Testis (tissue), 3 donors: Measurements from ENCODE around the gene ADAP1. TPM values are rescaled to one million over a fixed set of nuclear protein-coding genes. Genes with fewer than 3 reads are reported as not detected.

ENCODE experiments used
- DNase-seq: peaks from one replicate; pipeline ENCODE4 v3.0.0-alpha.2; 2019
- H3K27ac ChIP-seq, 2 donors: fragments of 200-600 bp; sonication (generic); one replicate each; pipeline ENCODE4 v1.5.1; 2019
- H3K27me3 ChIP-seq: fragments of 200-600 bp; sonication (generic); one replicate; pipeline ENCODE4 v1.5.1; 2019
- H3K36me3 ChIP-seq: fragments of 200-600 bp; sonication (generic); one replicate; pipeline ENCODE4 v1.5.1; 2017; ENCODE audit warnings: low read depth; ENCODE audit errors: missing control alignments
- H3K4me1 ChIP-seq: fragments of 200-600 bp; sonication (generic); one replicate; pipeline ENCODE4 v1.5.1; 2019
- H3K4me3 ChIP-seq, 2 donors: fragments of 200-600 bp; sonication (generic); one replicate each; pipeline ENCODE4 v1.5.1; 2017 to 2019
- H3K9me3 ChIP-seq: fragments of 200-600 bp; sonication (generic); one replicate; pipeline ENCODE4 v1.5.1; 2017
- CTCF ChIP-seq, 3 experiments: fragments of 450-650 bp in 2 of 3; fragments of 200-600 bp in 1 of 3; sonication (generic) in 1 of 3; IDR thresholded peaks; one replicate each; pipeline ENCODE4 v1.5.1; 2016 to 2019; ENCODE audit warnings: antibody characterized with exemption in 3 of 3, mild to moderate bottlenecking in 2 of 3, moderate library complexity in 1 of 3
- POLR2A ChIP-seq: fragments of 450-650 bp; IDR thresholded peaks from one replicate; pipeline ENCODE4 v1.6.1; 2017; ENCODE audit warnings: antibody characterized with exemption, mild to moderate bottlenecking, moderate library complexity
- WGBS, 2 donors: methylation state at CpG; one replicate each; pipeline ENCODE4 v1.1.5; 2018; 5-methylcytosine and 5-hydroxymethylcytosine counted together
- intact Hi-C: fragments of 100-400 bp; cut with DNase I; formaldehyde crosslinking; loops from one replicate; pipeline ENCODE4 v1.15.1; 2023; ENCODE audit warnings: low total_unique reads
- polyA plus RNA-seq: library from polyadenylated mRNA; stranded (reverse); fragments of 350-450 nt; fragmentation: Illumina TruSeq; extraction: RNeasy Lipid Tissue Mini Kit (QIAGEN cat#74804); gene quantifications from one replicate; pipeline ENCODE4 v1.2.3, GENCODE V29; 2014; ENCODE audit warnings: low read depth, low replicate concordance; ENCODE audit not compliant: insufficient read depth
- total RNA-seq, 2 donors: library from RNA; depleted of rRNA; stranded (reverse); fragments of >200 nt; gene quantifications; one replicate each; pipeline ENCODE4 v1.2.3, GENCODE V29; 2016

The ADAP1 gene
- total and polyA plus RNA-seq, 3 donors from 2014 or later, result 2.4 to 10.9 (median 6.1) TPM

GRCh38 chr7:919114-919442 lies 35.4 kb downstream of the ADAP1 start:
- no peaks in the 10 kb centered on the region for H3K36me3 ChIP-seq
- H3K27ac ChIP-seq, result no peak overlapping the region
- intact Hi-C loops, result no loop called here
- DNase-seq, result no peak
- H3K4me3 ChIP-seq, result no peak overlapping the region
- WGBS, 2 donors, result 58 to 90% methylated on average over 2 to 9 of the region's 13 CpGs
- H3K9me3 ChIP-seq, result no peaks in the 10 kb centered on the region
- peaks cover 3% of the 10 kb centered on the region for H3K4me1 ChIP-seq
- TF ChIP-seq POLR2A (no peak), CTCF (IDR thresholded peaks at IDR 0.05) (no peak)
- no peaks in the 10 kb centered on the region for H3K27me3 ChIP-seq

- WGBS, 2 donors, result 91 to 97% methylated on average over 6 to 21 of the region's 21 CpGs
- Histone ChIP-seq H3K4me3 (no peak overlapping the region), H3K27ac (no peak overlapping the region), H3K36me3 (no peaks in the 10 kb centered on the region), H3K27me3 (no peaks in the 10 kb centered on the region), H3K9me3 (no peaks in the 10 kb centered on the region), H3K4me1 (peaks cover 3% of the 10 kb centered on the region)
- DNase-seq, result no peak
- no peak for TF ChIP-seq POLR2A
- TF ChIP-seq CTCF (IDR thresholded peaks at IDR 0.05), result no peak
- intact Hi-C loops, result no loop called here
These were observed 35.9 kb downstream of the ADAP1 start for GRCh38 chr7:918441-919113.

GRCh38 chr7:918118-918425 lies 36.4 kb downstream of the ADAP1 start:
- intact Hi-C loops, result no loop called here
- H3K9me3 ChIP-seq, result no peaks in the 10 kb centered on the region
- TF ChIP-seq CTCF (IDR thresholded peaks at IDR 0.05), result no peak
- no peak for TF ChIP-seq POLR2A
- no peak overlapping the region for H3K27ac ChIP-seq
- no peak for DNase-seq
- no peaks in the 10 kb centered on the region for H3K27me3 ChIP-seq
- no peaks in the 10 kb centered on the region for H3K36me3 ChIP-seq
- 91 to 94% methylated on average over 9 of the region's 9 CpGs for WGBS, 2 donors
- no peak overlapping the region for H3K4me3 ChIP-seq
- H3K4me1 ChIP-seq, result peaks cover 3% of the 10 kb centered on the region

- TF ChIP-seq POLR2A, result no peak
- H3K27me3 ChIP-seq, result no peaks in the 10 kb centered on the region
- H3K9me3 ChIP-seq, result no peaks in the 10 kb centered on the region
- WGBS, 2 donors, result 90 to 95% methylated on average over 21 to 30 of the region's 33 CpGs
- intact Hi-C loops, result no loop called here
- DNase-seq, result no peak
- no peaks in the 10 kb centered on the region for H3K36me3 ChIP-seq
- H3K27ac ChIP-seq, result no peak overlapping the region
- H3K4me3 ChIP-seq, result no peak overlapping the region
- H3K4me1 ChIP-seq, result peaks cover 3% of the 10 kb centered on the region
These were observed 37.0 kb downstream of the ADAP1 start for GRCh38 chr7:917255-918117.

GRCh38 chr7:916291-916941 lies 38.1 kb downstream of the ADAP1 start:
- peaks cover 3% of the 10 kb centered on the region for H3K4me1 ChIP-seq
- H3K27me3 ChIP-seq, result no peaks in the 10 kb centered on the region
- H3K36me3 ChIP-seq, result no peaks in the 10 kb centered on the region
- H3K9me3 ChIP-seq, result no peaks in the 10 kb centered on the region
- DNase-seq, result no peak
- no peak overlapping the region for H3K27ac ChIP-seq
- 28 to 47% methylated on average over 10 to 17 of the region's 17 CpGs for WGBS, 2 donors
- intact Hi-C loops, result no loop called here
- TF ChIP-seq CTCF (IDR thresholded peaks at IDR 0.05) (no peak), POLR2A (no peak)
- no peak overlapping the region for H3K4me3 ChIP-seq
